H9 (cell line): ENCODE data around the gene TUBB8. TPM values are rescaled to one million over a fixed set of nuclear protein-coding genes. Genes with fewer than 3 reads are reported as not detected.

Experiments used
- DNase-seq: peaks from one replicate; pipeline ENCODE4 v3.0.0-alpha.2; 2017
- H2AFZ ChIP-seq: one replicate; pipeline ENCODE4 v1.6.1; 2013; ENCODE audit warnings: mild to moderate bottlenecking, low read length, control low read depth, moderate library complexity
- H2AK5ac ChIP-seq: 2 replicates; pipeline ENCODE4 v1.6.1; 2013; ENCODE audit warnings: low read length, control low read depth, mixed read lengths; ENCODE audit not compliant: insufficient read length
- H2BK120ac ChIP-seq: one replicate; pipeline ENCODE4 v1.6.1; 2013; ENCODE audit warnings: low read depth, mild to moderate bottlenecking, low read length, control low read depth, inconsistent platforms; ENCODE audit not compliant: poor library complexity, severe bottlenecking
- H2BK12ac ChIP-seq: 2 replicates; pipeline ENCODE4 v1.6.1; 2013; ENCODE audit warnings: low read length, control low read depth, mixed read lengths, low read depth; ENCODE audit not compliant: insufficient read length
- H2BK15ac ChIP-seq: 2 replicates; pipeline ENCODE4 v1.6.1; 2013; ENCODE audit warnings: low read depth, low read length, control low read depth
- H2BK20ac ChIP-seq: one replicate; pipeline ENCODE4 v1.6.1; 2013; ENCODE audit warnings: low read depth, mild to moderate bottlenecking, low read length, control low read depth, inconsistent platforms; ENCODE audit not compliant: poor library complexity, severe bottlenecking
- H2BK5ac ChIP-seq: 2 replicates; pipeline ENCODE4 v1.6.1; 2013; ENCODE audit warnings: low read length, control low read depth, mixed read lengths; ENCODE audit not compliant: insufficient read length
- H3K14ac ChIP-seq: 2 replicates; pipeline ENCODE4 v1.6.1; 2013; ENCODE audit warnings: low read length, control low read depth; ENCODE audit not compliant: insufficient read depth
- H3K18ac ChIP-seq: 2 replicates; pipeline ENCODE4 v1.6.1; 2013; ENCODE audit warnings: low read depth, mild to moderate bottlenecking, mixed read lengths, low read length, control low read depth; ENCODE audit not compliant: insufficient read length
- H3K23ac ChIP-seq: 2 replicates; pipeline ENCODE4 v1.6.1; 2013; ENCODE audit warnings: low read length, control low read depth, mixed read lengths, low read depth; ENCODE audit not compliant: insufficient read length
- H3K23me2 ChIP-seq: 2 replicates; pipeline ENCODE4 v1.6.1; 2013; ENCODE audit warnings: low read depth, mild to moderate bottlenecking, mixed read lengths, low read length, control low read depth; ENCODE audit not compliant: insufficient read length, poor library complexity, severe bottlenecking
- H3K27ac ChIP-seq: 2 replicates; pipeline ENCODE4 v1.5.1; 2013; ENCODE audit warnings: low read length, control low read depth, mixed read lengths, low read depth; ENCODE audit not compliant: insufficient read length
- H3K27me3 ChIP-seq: 2 replicates; pipeline ENCODE4 v1.6.1; 2013; ENCODE audit warnings: low read length, control low read depth, inconsistent platforms; ENCODE audit not compliant: insufficient read depth
- H3K4ac ChIP-seq: 2 replicates; pipeline ENCODE4 v1.6.1; 2013; ENCODE audit warnings: low read depth, mild to moderate bottlenecking, control low read depth, inconsistent platforms, low read length, moderate library complexity
- H3K4me1 ChIP-seq: 2 replicates; pipeline ENCODE4 v1.6.1; 2013; ENCODE audit warnings: low read length, control low read depth, inconsistent platforms; ENCODE audit not compliant: insufficient read depth
- H3K4me2 ChIP-seq: 2 replicates; pipeline ENCODE4 v1.6.1; 2013; ENCODE audit warnings: low read length, control low read depth, mixed read lengths; ENCODE audit not compliant: insufficient read length, insufficient read depth
- H3K56ac ChIP-seq: 2 replicates; pipeline ENCODE4 v1.6.1; 2013; ENCODE audit warnings: low read depth, mild to moderate bottlenecking, mixed read lengths, low read length, control low read depth; ENCODE audit not compliant: insufficient read length
- H3K79me1 ChIP-seq: 2 replicates; pipeline ENCODE4 v1.6.1; 2013; ENCODE audit warnings: low read depth, mild to moderate bottlenecking, moderate library complexity, low read length, control low read depth, inconsistent platforms; ENCODE audit not compliant: insufficient read depth, poor library complexity, severe bottlenecking
- H3K79me2 ChIP-seq: 2 replicates; pipeline ENCODE4 v1.6.1; 2013; ENCODE audit warnings: low read length, control low read depth, inconsistent platforms; ENCODE audit not compliant: insufficient read depth
- H3K9ac ChIP-seq: 2 replicates; pipeline ENCODE4 v1.6.1; 2013; ENCODE audit warnings: low read length, control low read depth, mixed read lengths; ENCODE audit not compliant: insufficient read length; ENCODE audit errors: extremely low read depth
- H3K9me3 ChIP-seq: one replicate; pipeline ENCODE4 v1.6.1; 2013; ENCODE audit warnings: low read depth, low read length, inconsistent platforms; ENCODE audit not compliant: control insufficient read depth
- H3T11ph ChIP-seq: one replicate; pipeline ENCODE4 v1.6.1; 2013; ENCODE audit warnings: mild to moderate bottlenecking, low read length, control low read depth, inconsistent platforms
- H4K20me1 ChIP-seq: one replicate; pipeline ENCODE4 v1.6.1; 2013; ENCODE audit not compliant: control insufficient read depth, insufficient read length, insufficient read depth
- H4K5ac ChIP-seq: 2 replicates; pipeline ENCODE4 v1.6.1; 2013; ENCODE audit warnings: low read depth, mild to moderate bottlenecking, mixed read lengths, low read length, control low read depth; ENCODE audit not compliant: insufficient read length
- H4K8ac ChIP-seq: replicated peaks from 2 replicates; pipeline ENCODE4 v1.6.1; 2013; ENCODE audit warnings: low read length, control low read depth, mixed read lengths, low read depth; ENCODE audit not compliant: insufficient read length
- H4K91ac ChIP-seq: 2 replicates; pipeline ENCODE4 v1.6.1; 2013; ENCODE audit warnings: low read depth, mild to moderate bottlenecking, moderate library complexity, mixed read lengths, low read length, control low read depth; ENCODE audit not compliant: insufficient read length
- H3K27ac Mint-ChIP-seq, 3 experiments: 2 replicates in 2 of 3; 3 replicates in 1 of 3; pipeline ENCODE4 v1.8.0; 2020 to 2021; ENCODE audit warnings: mixed read lengths in 3 of 3, mild to moderate bottlenecking in 1 of 3, moderate library complexity in 1 of 3
- H3K27me3 Mint-ChIP-seq: 2 replicates; pipeline ENCODE4 v1.8.0; 2021; ENCODE audit warnings: low read depth, mild to moderate bottlenecking, moderate library complexity, mixed read lengths
- H3K36me3 Mint-ChIP-seq, 3 experiments: 2 replicates in 2 of 3; 3 replicates in 1 of 3; pipeline ENCODE4 v1.8.0; 2020 to 2021; ENCODE audit warnings: low read depth in 3 of 3, mixed read lengths in 3 of 3; ENCODE audit not compliant: insufficient read depth in 1 of 3
- H3K4me1 Mint-ChIP-seq, 2 experiments: 2 replicates each; pipeline ENCODE4 v1.8.0; 2020; ENCODE audit warnings: mixed read lengths in 2 of 2
- H3K4me3 Mint-ChIP-seq, 2 experiments: 2 replicates in 1 of 2; 3 replicates in 1 of 2; pipeline ENCODE4 v1.8.0; 2020 to 2021; ENCODE audit warnings: mild to moderate bottlenecking in 2 of 2, mixed read lengths in 2 of 2, moderate library complexity in 1 of 2
- H3K9me3 Mint-ChIP-seq, 2 experiments: 2 replicates in 1 of 2; 3 replicates in 1 of 2; pipeline ENCODE4 v1.8.0; 2020; ENCODE audit warnings: mild to moderate bottlenecking in 2 of 2, mixed read lengths in 2 of 2, moderate library complexity in 1 of 2
- WGBS: extraction: QIAGEN DNeasy Blood & Tissue Kit; methylation state at CpG from one replicate; pipeline ENCODE4 v1.1.7; 2013; ENCODE audit warnings: missing lambda C conversion rate, low lambda C conversion rate, mixed read lengths; ENCODE audit not compliant: insufficient read length; ENCODE audit errors: extremely low coverage; 5-methylcytosine and 5-hydroxymethylcytosine counted together
- total RNA-seq: library from RNA; stranded (reverse); gene quantifications from 2 replicates; pipeline ENCODE4 v1.2.1, GENCODE V29; 2021
- TF ChIP-seq, protein P1 (sequence below): fragments of 200-600 bp; sonication (generic); conservative IDR thresholded peaks from 3 replicates; pipeline ENCODE4 v1.8.0; 2021; ENCODE audit warnings: antibody characterized with exemption, mild to moderate bottlenecking

The TUBB8 gene
- total RNA-seq, 1 experiment from 2014 or later, result 0.22 TPM

DNA sequence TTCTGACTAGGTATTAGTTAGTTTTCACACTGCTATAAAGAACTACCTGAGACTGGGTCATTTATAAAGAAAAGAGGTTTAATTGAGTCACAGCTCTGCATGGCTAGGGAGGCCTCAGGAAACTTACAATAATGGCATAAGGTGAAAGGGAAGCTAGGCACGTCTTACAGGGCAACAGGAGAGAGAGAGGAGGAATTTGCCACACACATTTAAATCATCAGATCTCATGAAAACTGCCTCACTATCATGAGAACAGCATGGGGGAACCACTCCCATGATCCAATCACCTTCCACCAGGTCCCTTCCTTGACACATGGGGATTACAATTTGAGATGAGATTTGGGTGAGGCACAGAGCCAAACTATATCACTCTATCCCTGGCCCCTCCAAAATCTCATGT, 45.5 kb upstream of the TUBB8 start:
- Histone ChIP-seq H3K27ac (no peak overlapping the region), H4K91ac (no peak overlapping the region), H2BK15ac (no peak overlapping the region), H3K4me1 (no peaks in the 10 kb centered on the region), H2AFZ (no peak overlapping the region), H3K18ac (no peak overlapping the region), H3K27me3 (no peaks in the 10 kb centered on the region), H3K79me2 (no peaks in the 10 kb centered on the region), H3K79me1 (no peaks in the 10 kb centered on the region), H2BK5ac (no peak overlapping the region), H2BK120ac (no peak overlapping the region), H3K23me2 (no peaks in the 10 kb centered on the region), H3K4me2 (no peak overlapping the region), H3K9ac (no peak overlapping the region), H4K8ac (no peak overlapping the region), H4K5ac (no peak overlapping the region), H2BK12ac (no peak overlapping the region), H3K4ac (no peak overlapping the region), H3K56ac (no peak overlapping the region), H4K20me1 (no peaks in the 10 kb centered on the region), H3T11ph (no peak overlapping the region), H3K9me3 (peaks cover 6% of the 10 kb centered on the region), H2BK20ac (no peak overlapping the region), H3K23ac (no peak overlapping the region), H3K14ac (no peak overlapping the region), H2AK5ac (no peak overlapping the region)
- peaks cover 2% of the 10 kb centered on the region; the same call in 1 of the 2 replicates for H3K27me3 Mint-ChIP-seq
- peaks cover 3 to 16% (median 14%) of the 10 kb centered on the region in 3 experiments; a peak in 5 of 7 replicates for H3K36me3 Mint-ChIP-seq
- peaks cover 41 to 76% of the 10 kb centered on the region in 2 experiments for H3K9me3 Mint-ChIP-seq
- TF ChIP-seq, protein P1, sequence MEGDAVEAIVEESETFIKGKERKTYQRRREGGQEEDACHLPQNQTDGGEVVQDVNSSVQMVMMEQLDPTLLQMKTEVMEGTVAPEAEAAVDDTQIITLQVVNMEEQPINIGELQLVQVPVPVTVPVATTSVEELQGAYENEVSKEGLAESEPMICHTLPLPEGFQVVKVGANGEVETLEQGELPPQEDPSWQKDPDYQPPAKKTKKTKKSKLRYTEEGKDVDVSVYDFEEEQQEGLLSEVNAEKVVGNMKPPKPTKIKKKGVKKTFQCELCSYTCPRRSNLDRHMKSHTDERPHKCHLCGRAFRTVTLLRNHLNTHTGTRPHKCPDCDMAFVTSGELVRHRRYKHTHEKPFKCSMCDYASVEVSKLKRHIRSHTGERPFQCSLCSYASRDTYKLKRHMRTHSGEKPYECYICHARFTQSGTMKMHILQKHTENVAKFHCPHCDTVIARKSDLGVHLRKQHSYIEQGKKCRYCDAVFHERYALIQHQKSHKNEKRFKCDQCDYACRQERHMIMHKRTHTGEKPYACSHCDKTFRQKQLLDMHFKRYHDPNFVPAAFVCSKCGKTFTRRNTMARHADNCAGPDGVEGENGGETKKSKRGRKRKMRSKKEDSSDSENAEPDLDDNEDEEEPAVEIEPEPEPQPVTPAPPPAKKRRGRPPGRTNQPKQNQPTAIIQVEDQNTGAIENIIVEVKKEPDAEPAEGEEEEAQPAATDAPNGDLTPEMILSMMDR, result no peak
- no peaks in the 10 kb centered on the region for H3K4me1 Mint-ChIP-seq
- no peak overlapping the region for H3K4me3 Mint-ChIP-seq
- DNase-seq, result no peak
- H3K27ac Mint-ChIP-seq, result no peak overlapping the region
- WGBS, result no CpG with 5 or more reads among the region's 1 CpG
